Natural killer cell treated with Interleukin-12 subunit alpha and Interleukin-12 subunit beta and Interleukin-15 and Interleukin-18, amount 100 ng/mL, for 72 hours (primary cell): ENCODE results near the gene CTSE. TPM values are rescaled to one million over a fixed set of nuclear protein-coding genes. Genes with fewer than 3 reads are reported as not detected.
A peak's percentile ranks its signal among the peaks of the same experiment; 100 is the strongest.

ENCODE experiments used
- ATAC-seq, 2 donors: fragments of 150-1000 bp; cut with Tn5 transposase in 1 of 2; sonication (Bioruptor Pico), chemical (Tn5 transposase) in 1 of 2; 2 replicates each; pipeline ENCODE4 v1.10.0; 2021
- DNase-seq: peaks from one replicate; pipeline ENCODE4 v3.0.0; 2022; ENCODE audit warnings: low spot score
- H3K27ac Mint-ChIP-seq, 2 donors: 1 replicate in 1 of 2; 2 replicates in 1 of 2; pipeline ENCODE4 v1.8.0; 2022; ENCODE audit warnings: mixed read lengths in 2 of 2, mild to moderate bottlenecking in 1 of 2, moderate library complexity in 1 of 2
- H3K27me3 Mint-ChIP-seq, 2 donors: 1 replicate in 1 of 2; 2 replicates in 1 of 2; pipeline ENCODE4 v1.8.0; 2022; ENCODE audit warnings: mixed read lengths in 2 of 2
- H3K36me3 Mint-ChIP-seq: one replicate; pipeline ENCODE4 v1.8.0; 2022; ENCODE audit warnings: mixed read lengths
- H3K4me1 Mint-ChIP-seq, 2 donors: 1 replicate in 1 of 2; 2 replicates in 1 of 2; pipeline ENCODE4 v1.8.0; 2022; ENCODE audit warnings: low read depth in 2 of 2, mixed read lengths in 2 of 2, mild to moderate bottlenecking in 1 of 2
- H3K4me3 Mint-ChIP-seq: one replicate; pipeline ENCODE4 v1.8.0; 2022; ENCODE audit warnings: mixed read lengths
- H3K9me3 Mint-ChIP-seq: 2 replicates; pipeline ENCODE4 v1.8.0; 2022; ENCODE audit warnings: mixed read lengths
- total RNA-seq, 2 donors: library from RNA; stranded (reverse); gene quantifications; one replicate each; pipeline ENCODE4 v1.2.3, GENCODE V29; 2022

CTSE gene
- total RNA-seq, 2 donors from 2014 or later, result not detected

- DNase-seq, result no peak
- no peak for ATAC-seq
- H3K36me3 Mint-ChIP-seq, result no peaks in the 10 kb centered on the region
- H3K4me3 Mint-ChIP-seq, result peak overlapping the region; percentile 36
- H3K4me1 Mint-ChIP-seq, result peaks cover 6% of the 10 kb centered on the region in 2 donors
- H3K9me3 Mint-ChIP-seq, result no peaks in the 10 kb centered on the region
- peak overlapping the region in 1 of 2 donors; percentile 34 for H3K27ac Mint-ChIP-seq
- peaks cover 13 to 25% of the 10 kb centered on the region in 2 donors for H3K27me3 Mint-ChIP-seq
These were observed 15.6 kb upstream of the CTSE start for GRCh38 chr1:206039046-206039973.

- Mint-ChIP-seq H3K36me3 (no peaks in the 10 kb centered on the region), H3K9me3 (no peaks in the 10 kb centered on the region), H3K27ac (no peak overlapping the region), H3K27me3 (peaks cover 25 to 26% of the 10 kb centered on the region in 2 donors), H3K4me1 (peaks cover 6% of the 10 kb centered on the region in 2 donors), H3K4me3 (no peak overlapping the region)
- DNase-seq (no peak), ATAC-seq (no peak)
These were observed 13.9 kb upstream of the CTSE start for GRCh38 chr1:206037581-206037980.

GRCh38 chr1:206036663-206037455 is 13.2 kb upstream of the CTSE start:
- no peaks in the 10 kb centered on the region for H3K9me3 Mint-ChIP-seq
- peaks cover 28 to 29% of the 10 kb centered on the region in 2 donors for H3K27me3 Mint-ChIP-seq
- ATAC-seq (no peak), DNase-seq (no peak)
- H3K27ac Mint-ChIP-seq, result no peak overlapping the region
- no peaks in the 10 kb centered on the region for H3K36me3 Mint-ChIP-seq
- peaks cover 6% of the 10 kb centered on the region in 2 donors for H3K4me1 Mint-ChIP-seq
- H3K4me3 Mint-ChIP-seq, result no peak overlapping the region

- ATAC-seq, result no peak
- Mint-ChIP-seq H3K4me1 (peaks cover 6% of the 10 kb centered on the region in 2 donors), H3K27ac (no peak overlapping the region), H3K27me3 (peaks cover 24 to 29% of the 10 kb centered on the region in 2 donors), H3K4me3 (no peak overlapping the region), H3K36me3 (no peaks in the 10 kb centered on the region), H3K9me3 (no peaks in the 10 kb centered on the region)
- no peak for DNase-seq
These were observed 11.3 kb upstream of the CTSE start for GRCh38 chr1:206035027-206035426.

- Mint-ChIP-seq H3K36me3 (no peaks in the 10 kb centered on the region), H3K4me3 (no peak overlapping the region), H3K27me3 (peaks cover 23 to 43% of the 10 kb centered on the region in 2 donors), H3K4me1 (no peaks in the 10 kb centered on the region), H3K27ac (no peak overlapping the region), H3K9me3 (no peaks in the 10 kb centered on the region)
- ATAC-seq (no peak), DNase-seq (no peak)
These were observed 8.9 kb upstream of the CTSE start for GRCh38 chr1:206032380-206033140.

GRCh38 chr1:206030714-206031113 is 7.0 kb upstream of the CTSE start:
- peaks cover 23 to 52% of the 10 kb centered on the region in 2 donors for H3K27me3 Mint-ChIP-seq
- H3K9me3 Mint-ChIP-seq, result no peaks in the 10 kb centered on the region
- H3K4me1 Mint-ChIP-seq, result no peaks in the 10 kb centered on the region
- ATAC-seq (peak; percentile 77 to 81), DNase-seq (peak; percentile 73)
- H3K4me3 Mint-ChIP-seq, result no peak overlapping the region
- no peaks in the 10 kb centered on the region for H3K36me3 Mint-ChIP-seq
- no peak overlapping the region for H3K27ac Mint-ChIP-seq

- Mint-ChIP-seq H3K36me3 (no peaks in the 10 kb centered on the region), H3K27ac (no peak overlapping the region), H3K27me3 (peaks cover 22 to 52% of the 10 kb centered on the region in 2 donors), H3K4me3 (no peak overlapping the region), H3K4me1 (no peaks in the 10 kb centered on the region), H3K9me3 (no peaks in the 10 kb centered on the region)
- DNase-seq, result no peak
- ATAC-seq, result no peak
These were observed 6.5 kb upstream of the CTSE start for GRCh38 chr1:206030191-206030590.

- H3K9me3 Mint-ChIP-seq, result no peaks in the 10 kb centered on the region
- H3K4me3 Mint-ChIP-seq, result no peak overlapping the region
- H3K4me1 Mint-ChIP-seq, result no peaks in the 10 kb centered on the region
- H3K27me3 Mint-ChIP-seq, result peaks cover 17 to 52% of the 10 kb centered on the region in 2 donors
- no peak for ATAC-seq
- no peak overlapping the region for H3K27ac Mint-ChIP-seq
- H3K36me3 Mint-ChIP-seq, result no peaks in the 10 kb centered on the region
- no peak for DNase-seq
These were observed 5.8 kb upstream of the CTSE start for GRCh38 chr1:206029484-206029883.

- Mint-ChIP-seq H3K27me3 (peaks cover 20 to 39% of the 10 kb centered on the region in 2 donors), H3K4me3 (no peak overlapping the region), H3K27ac (no peak overlapping the region), H3K36me3 (no peaks in the 10 kb centered on the region), H3K4me1 (no peaks in the 10 kb centered on the region), H3K9me3 (no peaks in the 10 kb centered on the region)
- DNase-seq (no peak), ATAC-seq (no peak)
These were observed 1.7 kb upstream of the CTSE start for GRCh38 chr1:206025283-206025820.

GRCh38 chr1:206022766-206023165 is 929 bp downstream of the CTSE start:
- H3K4me3 Mint-ChIP-seq, result no peak overlapping the region
- ATAC-seq, result no peak
- no peak overlapping the region for H3K27ac Mint-ChIP-seq
- peaks cover 17 to 22% of the 10 kb centered on the region in 2 donors for H3K27me3 Mint-ChIP-seq
- DNase-seq, result no peak
- H3K4me1 Mint-ChIP-seq, result no peaks in the 10 kb centered on the region
- H3K9me3 Mint-ChIP-seq, result no peaks in the 10 kb centered on the region
- no peaks in the 10 kb centered on the region for H3K36me3 Mint-ChIP-seq

GRCh38 chr1:206021626-206022365 is 1.9 kb downstream of the CTSE start:
- H3K27ac Mint-ChIP-seq, result no peak overlapping the region
- DNase-seq (no peak), ATAC-seq (no peak)
- no peaks in the 10 kb centered on the region for H3K4me1 Mint-ChIP-seq
- no peak overlapping the region for H3K4me3 Mint-ChIP-seq
- H3K9me3 Mint-ChIP-seq, result no peaks in the 10 kb centered on the region
- no peaks in the 10 kb centered on the region for H3K36me3 Mint-ChIP-seq
- peaks cover 14% of the 10 kb centered on the region in 2 donors for H3K27me3 Mint-ChIP-seq

- Mint-ChIP-seq H3K4me3 (no peak overlapping the region), H3K9me3 (no peaks in the 10 kb centered on the region), H3K27me3 (peaks cover 13 to 14% of the 10 kb centered on the region in 2 donors), H3K4me1 (no peaks in the 10 kb centered on the region), H3K36me3 (no peaks in the 10 kb centered on the region), H3K27ac (no peak overlapping the region)
- ATAC-seq (no peak), DNase-seq (no peak)
These were observed 2.6 kb downstream of the CTSE start for GRCh38 chr1:206021008-206021625.
